Adrenal gland (tissue), 5 donors: ENCODE measurements around the gene PPP1R1C.

Experiments used
- CTCF ChIP-seq, 6 experiments: fragments of 450-650 bp in 4 of 6; fragments of 200-600 bp in 2 of 6; sonication (generic) in 1 of 6; IDR thresholded peaks; 1 replicate in 5 of 6; 2 replicates in 1 of 6; pipeline versions ENCODE4 v1.5.1 to v1.8.0; 2016 to 2021; ENCODE audit warnings: antibody characterized with exemption in 6 of 6, mild to moderate bottlenecking in 2 of 6, moderate library complexity in 1 of 6
- POLR2A ChIP-seq, 2 donors: fragments of 450-650 bp; IDR thresholded peaks; one replicate each; pipeline ENCODE4 v1.6.1; 2017; ENCODE audit warnings: antibody characterized with exemption in 2 of 2, mild to moderate bottlenecking in 2 of 2, moderate library complexity in 1 of 2
- donor health status: DM: no; HTN: no; CAD: no.

DNA sequence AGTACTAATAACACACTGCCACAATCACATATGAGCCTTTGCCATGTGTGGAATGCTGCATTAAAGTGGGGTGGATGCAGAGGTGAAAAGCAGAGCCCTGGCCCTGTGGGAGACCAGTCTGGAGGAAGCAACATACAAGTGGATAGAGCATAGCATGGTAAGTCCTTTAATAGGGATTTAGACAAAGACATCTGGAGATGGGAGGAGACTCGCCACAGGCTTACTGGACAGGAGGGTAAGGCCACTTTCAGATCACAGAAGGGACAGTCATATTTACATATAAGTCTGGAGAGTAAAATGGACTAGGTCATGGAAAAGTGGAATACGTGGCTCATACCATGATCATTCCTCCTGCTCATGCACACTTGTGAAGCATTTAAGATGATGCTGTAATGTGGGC, 84.3 kb downstream of the PPP1R1C start:
- TF ChIP-seq CTCF (IDR thresholded peaks at IDR 0.05) (no peak), POLR2A (IDR thresholded peaks at IDR 0.05) (no peak)
